Measurements from ENCODE around the gene CDC42BPA. TPM values are rescaled to one million over a fixed set of nuclear protein-coding genes. Genes with fewer than 3 reads are reported as not detected.

Gene CDC42BPA
- polyA plus RNA-seq, 1 of the 3 experiments (the other 2 are of a cell fraction): 6.8 TPM

GRCh38 chr1:226994586-226995364 lies 323.5 kb downstream of the CDC42BPA start:
- H3K4me2 ChIP-seq: no peak overlapping the region
- H3K79me2 ChIP-seq (ENCODE audit: insufficient read depth): no peaks in the 10 kb centered on the region
- H2AFZ ChIP-seq (ENCODE audit: low read depth): no peak overlapping the region
- 98% methylated on average over 15 of the region's 18 CpGs for WGBS (ENCODE audit: low lambda C conversion rate)
- no peak overlapping the region for H3K9ac ChIP-seq
- no peaks in the 10 kb centered on the region for H3K9me3 ChIP-seq
- DNase-seq: no peak
- POLR2A ChIA-PET: no interaction called here
- no peak for TF ChIP-seq FOXJ3 (CRISPR knock-in tag; IDR thresholded peaks at IDR 0.05)
- TF ChIP-seq JUND (IDR thresholded peaks at IDR 0.05): no peak
- no peak for TF ChIP-seq GATA2 (CRISPR knock-in tag; IDR thresholded peaks at IDR 0.05)
- TF ChIP-seq TCF12 (IDR thresholded peaks at IDR 0.05): no peak
- no peak for TF ChIP-seq TAF1 (IDR thresholded peaks at IDR 0.05; ENCODE audit: borderline replicate concordance, low read depth, low read length)
- TF ChIP-seq MEF2A (IDR thresholded peaks at IDR 0.05; ENCODE audit: borderline replicate concordance, low read depth): no peak
- no peak for TF ChIP-seq CTCF (IDR thresholded peaks at IDR 0.05)
- no peak for TF ChIP-seq YY1 (IDR thresholded peaks at IDR 0.05; ENCODE audit: low read depth)
- no peak for TF ChIP-seq SIN3A (IDR thresholded peaks at IDR 0.05; ENCODE audit: borderline replicate concordance, low read depth, low read length)
- TF ChIP-seq PBX3 (IDR thresholded peaks at IDR 0.05): no peak
- no peak for TF ChIP-seq MAX (IDR thresholded peaks at IDR 0.05; ENCODE audit: low read depth)
- no peak for TF ChIP-seq CHD2 (IDR thresholded peaks at IDR 0.05; ENCODE audit: low read length, partially characterized antibody)
- TF ChIP-seq IRF3 (IDR thresholded peaks at IDR 0.05; ENCODE audit: low read depth, low read length): no peak
- TF ChIP-seq NRF1 (IDR thresholded peaks at IDR 0.05; ENCODE audit: low read depth, low read length): no peak
- no peak for TF ChIP-seq TEAD4 (IDR thresholded peaks at IDR 0.05; ENCODE audit: borderline replicate concordance, insufficient read depth)
- TF ChIP-seq EP300 (IDR thresholded peaks at IDR 0.05; ENCODE audit: borderline replicate concordance in 1 of 2, low read depth in 1 of 2, low read length in 1 of 2): no peak
- no peak for TF ChIP-seq EZH2phosphoT487 (IDR thresholded peaks at IDR 0.05; ENCODE audit: borderline replicate concordance, low read depth)
- TF ChIP-seq ELF1 (IDR thresholded peaks at IDR 0.05): no peak
- TF ChIP-seq RCOR1 (IDR thresholded peaks at IDR 0.05; ENCODE audit: low read length): no peak
- no peaks in the 10 kb centered on the region for H3K27me3 ChIP-seq (ENCODE audit: insufficient read depth)
- H3K36me3 ChIP-seq (replicated peaks in 1 of 2; ENCODE audit: control insufficient read depth in 1 of 2, insufficient read depth in 2 of 2, low read length in 1 of 2): peaks cover 15 to 28% of the 10 kb centered on the region in 2 experiments
- no peaks in the 10 kb centered on the region for H3K9me2 ChIP-seq
- H3K4me3 ChIP-seq (ENCODE audit: low read depth in 2 of 2, low read length in 1 of 2): no peak overlapping the region
- no peaks in the 10 kb centered on the region for H4K20me1 ChIP-seq (ENCODE audit: insufficient read depth)
- no peaks in the 10 kb centered on the region for H3F3A ChIP-seq (replicated peaks; ENCODE audit: insufficient read depth)
- CTCF ChIA-PET: interaction anchor here (1.5 kb wide), 1 partner anchor 12 kb away, joined by 4 read pairs; no protein-coding TSS in a partner anchor
- no peak overlapping the region for H3K27ac ChIP-seq (ENCODE audit: low read depth in 2 of 2, low read length in 1 of 2)
- peaks cover 0 to 10% of the 10 kb centered on the region in 2 experiments; a peak in 2 of 4 replicates for H3K4me1 ChIP-seq (ENCODE audit: control insufficient read depth in 1 of 2, insufficient read depth in 2 of 2, low read depth in 1 of 2, low read length in 1 of 2)
